HG02588 (cell line): ENCODE results near the gene MPHOSPH10.
"Not testable (repeated sequence)": the region's sequence is repeated elsewhere in the genome, so short reads cannot be mapped to it uniquely, and the experiment has no call there.

ENCODE experiments used
- ATAC-seq: cut with Tn5 transposase; IDR thresholded peaks from one replicate; pipeline ENCODE4 v1.9.1; 2021; ENCODE audit warnings: mild to moderate bottlenecking, moderate library complexity; ENCODE audit not compliant: unreplicated experiment

MPHOSPH10 gene

DNA sequence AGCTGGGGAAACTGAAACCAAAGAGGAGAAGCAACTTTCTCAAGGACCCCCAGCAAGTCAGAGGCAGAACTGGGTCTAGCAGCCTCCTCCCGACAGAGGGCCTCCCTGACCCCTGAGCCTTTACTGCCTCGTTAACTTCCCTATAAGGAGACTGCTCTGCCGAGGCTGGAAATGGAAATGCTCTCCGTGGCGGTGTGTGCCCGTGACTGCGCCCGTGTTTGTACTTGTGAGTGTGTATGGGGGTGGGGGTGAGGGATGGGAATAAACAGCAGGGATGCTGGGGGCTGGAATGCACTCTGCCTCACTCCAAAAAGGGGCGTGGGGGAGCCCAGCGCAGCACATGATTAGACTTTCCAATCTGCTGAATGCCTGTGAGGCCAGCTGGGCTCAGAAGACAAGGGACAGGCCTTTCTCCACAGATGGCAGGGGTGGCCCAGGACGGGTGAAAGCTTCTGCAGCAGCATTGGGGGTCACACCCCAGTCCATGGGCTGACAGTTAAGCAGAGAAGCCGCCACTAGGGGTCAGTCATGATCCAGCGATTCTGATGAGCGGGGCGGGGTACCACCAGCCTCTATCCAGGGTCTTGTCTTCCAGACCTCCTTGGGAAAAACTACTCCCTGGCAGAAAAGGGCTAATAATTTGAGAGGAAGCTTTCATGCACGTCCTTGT is 26.8 kb downstream of the MPHOSPH10 start:
- ATAC-seq: no peak

- no peak for ATAC-seq
These were observed 36.4 kb downstream of the MPHOSPH10 start for GRCh38 chr2:71166812-71167211.

GRCh38 chr2:71173096-71173495 is 42.7 kb downstream of the MPHOSPH10 start:
- ATAC-seq: no peak

GRCh38 chr2:71174207-71174606 is 43.8 kb downstream of the MPHOSPH10 start:
- ATAC-seq: no peak

- ATAC-seq: not testable (repeated sequence)
These were observed 48.4 kb downstream of the MPHOSPH10 start for GRCh38 chr2:71178836-71179235.

DNA sequence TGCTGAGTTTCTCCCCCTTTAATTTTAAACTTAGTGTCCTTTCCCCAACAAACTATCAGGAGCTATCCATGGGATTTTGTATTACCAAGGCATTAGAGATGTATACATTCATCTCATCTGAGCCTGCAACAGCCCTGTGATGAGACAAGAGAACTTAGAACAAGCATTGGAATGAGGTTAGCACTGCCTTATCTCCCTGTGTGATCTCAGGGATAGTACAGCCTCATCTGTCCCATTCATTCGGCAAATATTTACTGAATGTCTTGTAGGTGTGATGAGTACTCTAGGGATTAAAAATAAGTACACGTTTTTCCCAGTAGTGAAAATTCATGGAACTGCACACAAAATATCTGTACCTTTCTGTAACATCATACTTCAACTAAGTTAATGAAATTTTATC is 50.9 kb downstream of the MPHOSPH10 start:
- no peak for ATAC-seq

DNA sequence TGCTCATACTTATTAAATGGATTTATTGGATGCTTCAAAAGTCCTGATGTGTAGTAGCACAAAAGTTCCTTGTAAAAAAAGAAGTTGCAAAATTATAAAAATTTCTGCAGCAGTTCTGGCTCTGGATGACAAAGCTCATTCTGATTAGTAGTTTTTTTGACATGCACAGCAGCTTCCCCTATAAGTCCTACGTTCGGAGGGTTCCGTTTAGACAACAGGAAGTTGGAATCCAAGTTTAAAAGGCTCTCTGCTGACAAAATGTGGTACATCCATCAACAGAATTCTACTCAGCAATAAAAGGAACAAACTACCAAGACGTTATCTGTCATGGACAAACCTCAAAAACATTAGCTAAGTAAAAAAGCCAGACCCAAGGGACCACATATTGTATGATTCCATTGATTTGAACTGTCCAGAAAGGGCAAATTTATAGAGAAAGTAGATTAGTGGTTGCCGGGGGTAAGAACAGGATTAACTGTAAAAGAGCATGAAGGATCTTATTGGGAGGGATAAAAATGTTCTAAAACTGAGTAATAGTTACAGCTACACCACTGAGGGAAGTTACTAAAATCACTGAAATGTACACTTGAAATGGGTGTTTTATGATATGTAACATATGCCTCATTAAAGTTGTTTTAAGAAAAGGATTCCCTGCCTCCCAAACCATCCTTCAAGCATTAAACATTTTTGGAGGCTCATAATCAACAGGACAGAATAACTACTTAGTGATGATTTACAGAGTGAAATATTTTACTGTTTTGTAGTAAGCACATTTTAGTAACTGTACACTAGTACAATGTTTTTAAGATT is 53.1 kb downstream of the MPHOSPH10 start:
- not testable (repeated sequence) for ATAC-seq

GRCh38 chr2:71186973-71187372 is 56.5 kb downstream of the MPHOSPH10 start:
- ATAC-seq: no peak

- ATAC-seq: no peak
These were observed 57.2 kb downstream of the MPHOSPH10 start for GRCh38 chr2:71187589-71187988.

DNA sequence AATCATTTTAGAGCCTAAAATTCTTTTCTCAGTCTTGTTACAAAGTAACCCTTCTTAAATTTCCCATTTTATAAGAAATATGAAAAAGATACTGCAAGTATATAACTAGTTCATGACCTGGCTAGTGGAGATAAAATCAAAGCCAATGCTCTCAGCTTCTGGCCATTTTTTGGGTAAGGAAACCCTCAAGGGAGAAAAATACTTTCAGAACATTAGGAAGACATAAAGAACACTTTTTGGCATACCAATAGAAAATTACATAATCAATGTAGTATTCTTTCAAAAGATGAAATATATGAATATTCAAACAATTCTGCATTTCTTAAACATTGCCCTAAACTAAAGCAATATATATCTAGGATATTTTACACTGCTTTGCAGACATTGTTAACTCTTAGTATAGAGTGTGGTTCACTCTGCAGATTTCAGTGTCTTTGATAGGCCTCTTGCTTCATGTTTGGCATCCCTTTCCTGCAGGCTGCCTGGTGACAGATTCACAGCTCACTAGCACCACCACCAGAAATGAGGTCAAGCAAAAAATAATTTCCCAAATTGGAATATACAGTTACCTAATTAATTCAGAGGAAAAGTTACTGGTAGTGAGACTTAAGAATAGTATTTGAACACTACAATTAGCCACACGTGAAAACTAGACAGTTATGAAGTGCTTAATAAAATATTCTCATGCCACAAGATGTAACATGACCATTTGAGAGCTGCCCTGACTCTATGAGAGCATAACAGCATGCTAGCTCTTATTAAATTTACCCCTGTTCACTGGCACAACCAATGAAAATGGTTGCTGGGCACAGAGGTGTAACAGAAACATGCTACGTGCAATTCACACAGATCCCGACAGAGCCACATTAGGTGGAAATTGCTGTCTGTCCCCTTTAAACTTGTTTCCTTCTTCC is 60.5 kb downstream of the MPHOSPH10 start:
- no peak for ATAC-seq

DNA sequence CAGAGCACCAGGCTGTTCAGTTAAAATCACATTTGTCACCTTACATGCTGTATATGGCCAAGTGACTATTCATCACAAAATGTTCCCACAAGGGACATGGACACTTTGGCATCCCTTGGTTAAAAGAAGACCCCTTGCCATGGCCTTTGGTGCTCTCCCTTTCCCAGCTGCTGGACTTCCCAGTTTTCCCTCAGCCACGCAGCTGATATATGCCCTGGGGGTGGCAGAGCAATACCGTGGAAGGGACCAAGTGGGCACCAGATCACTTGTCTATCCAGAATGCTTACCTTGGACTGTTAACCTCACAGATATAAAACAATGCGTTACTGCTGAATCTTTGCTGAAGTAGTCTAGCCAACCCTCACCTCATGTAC is 61.1 kb downstream of the MPHOSPH10 start:
- no peak for ATAC-seq
